CD4-positive, alpha-beta T cell treated with Interleukin-10 for 1 hour (primary cell): ENCODE measurements around the gene PPFIA1.
"Not testable (repeated sequence)": the region's sequence is repeated elsewhere in the genome, so short reads cannot be mapped to it uniquely, and the experiment has no call there.

Source experiments
- DNase-seq: peaks from one replicate; pipeline ENCODE4 v3.0.0-alpha.2; 2020

The PPFIA1 gene

DNA sequence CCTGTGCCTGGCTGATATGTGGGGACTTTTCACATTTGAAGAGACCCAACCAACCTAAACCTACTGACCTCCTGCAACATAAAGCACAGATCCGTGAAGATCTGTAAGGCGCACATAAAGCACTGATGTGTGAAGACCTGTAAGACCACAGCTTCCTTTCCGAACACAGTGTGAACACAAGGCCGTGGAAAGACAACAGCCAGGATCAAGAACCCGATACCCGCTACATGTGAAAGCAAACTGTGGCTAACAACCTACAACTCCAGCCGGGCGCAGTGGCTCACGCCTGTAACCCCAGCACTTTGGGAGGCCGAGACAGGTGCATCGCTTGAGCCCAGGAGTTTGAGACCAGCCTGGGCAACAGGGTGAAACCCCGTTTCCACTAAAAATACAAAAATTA lies 17.6 kb upstream of the PPFIA1 start:
- no peak for DNase-seq

DNA sequence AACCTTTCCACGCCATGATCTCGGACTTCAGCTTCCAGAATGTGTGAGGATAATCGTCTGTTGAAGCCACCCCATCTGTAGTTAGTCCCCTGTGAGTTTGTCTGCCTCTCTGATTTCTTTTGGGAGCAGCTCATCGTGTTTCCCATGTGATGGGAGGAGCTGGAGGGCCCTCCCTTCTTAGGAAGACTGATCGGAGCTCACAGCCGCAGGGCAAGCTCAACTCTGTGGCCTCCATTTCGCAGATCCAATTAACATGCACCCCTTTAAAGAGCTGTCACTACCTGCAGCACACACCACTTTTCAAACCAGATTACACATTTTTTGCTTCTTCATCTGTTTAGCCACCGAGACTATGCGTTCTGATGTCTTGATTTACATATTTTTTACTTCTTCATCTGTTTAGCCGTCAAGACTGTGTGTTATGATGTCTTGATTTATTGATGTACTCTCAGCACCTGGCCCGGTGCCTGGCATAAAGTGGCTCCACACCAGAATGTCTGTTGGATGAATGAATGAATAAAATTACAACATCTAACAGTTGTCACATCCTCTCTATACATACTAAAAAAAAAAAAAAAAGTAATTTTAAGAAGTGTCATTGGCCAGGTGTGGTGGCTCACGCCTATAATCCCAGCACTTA lies 14.9 kb upstream of the PPFIA1 start:
- no peak for DNase-seq

DNA sequence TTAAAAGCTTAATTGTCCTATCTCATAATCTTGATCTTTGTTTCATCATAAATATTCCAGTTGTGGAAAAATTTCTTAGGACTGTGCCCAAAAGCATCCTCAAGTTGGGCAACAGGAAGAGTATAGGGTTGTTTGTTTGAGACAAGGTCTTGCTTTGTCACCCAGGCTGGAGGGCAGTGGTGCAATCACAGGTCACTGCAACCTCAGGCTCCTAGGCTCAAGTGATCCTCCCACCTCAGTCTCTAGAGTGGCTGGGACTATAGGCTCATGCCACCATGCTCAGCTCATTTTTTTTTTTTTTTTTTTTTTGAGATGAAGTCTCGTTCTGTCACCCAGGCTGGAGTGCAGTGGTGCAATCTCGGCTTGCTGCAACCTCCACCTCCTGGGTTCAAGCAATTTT lies 11.4 kb upstream of the PPFIA1 start:
- DNase-seq: not testable (repeated sequence)

GRCh38 chr11:70262951-70263350 lies 7.5 kb upstream of the PPFIA1 start:
- DNase-seq: no peak

DNA sequence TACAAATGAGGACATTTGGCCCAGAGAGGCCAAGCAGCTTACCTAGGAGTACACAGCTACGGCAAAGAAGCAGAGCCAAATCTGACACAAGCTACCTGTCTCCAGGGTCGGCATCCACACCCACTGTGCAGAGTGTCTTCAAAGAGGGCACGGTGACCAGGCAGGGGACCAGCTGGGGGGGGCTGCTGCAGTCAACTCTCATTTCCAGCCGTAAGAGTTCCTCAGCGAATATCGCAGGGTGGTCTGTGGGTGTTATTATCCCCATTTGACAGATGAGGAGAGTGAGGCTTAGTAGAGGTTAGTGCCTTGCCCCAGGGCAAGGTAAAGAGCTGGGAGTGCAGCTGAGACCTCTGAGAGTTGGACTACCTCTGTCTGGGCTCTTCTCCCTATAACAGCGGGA lies 7.1 kb upstream of the PPFIA1 start:
- DNase-seq: no peak

DNA sequence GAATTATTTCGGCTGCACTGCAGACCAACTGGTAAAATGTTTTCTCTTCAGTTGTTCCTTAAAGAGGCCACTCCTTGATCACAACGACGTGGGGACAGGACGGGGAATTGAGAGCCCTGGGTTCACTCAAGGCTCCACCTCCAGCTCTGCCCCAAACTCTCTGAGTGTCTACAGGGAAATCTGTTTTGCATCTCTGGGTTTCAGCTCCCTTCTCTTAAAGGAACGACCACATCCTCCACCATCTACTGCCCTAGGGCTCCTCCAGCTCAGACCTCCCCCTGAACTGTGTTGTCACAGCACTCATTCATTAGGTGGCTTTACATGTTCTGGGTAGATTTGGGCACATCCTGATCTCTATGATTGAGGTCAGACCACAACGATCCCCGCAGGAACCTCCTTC lies 5.1 kb upstream of the PPFIA1 start:
- no peak for DNase-seq

- DNase-seq: no peak
Observed at GRCh38 chr11:70267405-70267950, 3.0 kb upstream of the PPFIA1 start.

DNA sequence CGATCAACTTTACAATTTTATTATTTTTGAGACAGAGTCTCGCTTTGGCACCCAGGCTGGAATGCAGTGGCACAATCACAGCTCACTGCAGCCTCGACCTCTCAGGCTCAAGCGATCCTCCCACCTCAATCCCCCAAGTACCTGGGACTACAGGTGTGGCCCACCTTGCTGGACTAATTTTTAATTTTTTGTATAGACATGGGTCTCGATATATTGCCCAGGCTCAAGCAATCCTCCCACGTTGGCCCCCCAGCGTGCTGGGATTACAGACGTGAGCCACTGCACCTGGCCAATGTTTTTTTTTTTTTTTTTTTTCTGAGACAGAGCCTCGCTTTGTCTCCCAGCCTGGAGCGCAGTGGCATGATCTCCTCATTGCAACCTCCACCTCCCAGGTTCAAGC lies 2.0 kb upstream of the PPFIA1 start:
- DNase-seq: no peak

DNA sequence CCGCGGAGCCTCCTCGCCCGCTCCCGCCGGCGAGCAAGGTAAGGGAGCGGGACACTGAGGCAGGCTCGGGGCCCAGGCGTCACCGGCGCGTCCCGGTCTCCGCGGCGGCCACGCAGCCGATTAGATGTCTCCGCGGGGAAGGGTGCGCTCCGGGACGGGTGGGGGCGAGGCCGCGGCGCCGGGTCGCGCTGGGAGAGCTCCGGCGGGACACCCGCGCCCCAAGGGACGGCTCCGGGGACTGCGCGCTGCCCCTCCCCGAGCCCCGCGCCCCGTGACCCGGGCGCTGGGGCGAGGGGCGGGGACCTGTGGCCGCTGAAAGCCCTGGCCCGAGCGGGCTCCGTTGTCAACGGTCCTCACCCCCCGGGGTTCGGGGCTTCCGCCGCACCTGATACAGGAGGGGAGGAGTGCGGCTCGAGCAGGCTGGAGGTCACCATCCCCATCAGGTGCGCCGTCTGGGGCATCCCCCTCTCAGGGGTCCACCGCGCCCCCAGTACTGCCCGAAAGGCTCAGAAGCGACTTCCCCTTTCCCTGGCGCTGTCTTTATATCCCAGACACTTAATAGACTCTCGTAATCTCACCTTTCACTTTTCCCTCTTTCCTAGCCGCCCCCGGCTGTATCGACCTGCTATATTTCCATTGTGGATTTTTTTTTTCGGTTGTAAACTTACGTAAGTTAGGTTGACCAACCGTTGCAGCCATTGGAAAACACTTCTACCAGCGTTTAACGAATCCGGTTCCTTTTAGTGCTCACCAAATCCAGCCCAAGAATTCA lies 573 bp downstream of the PPFIA1 start:
- DNase-seq: peak; percentile 55

GRCh38 chr11:70271649-70271953 lies 1.1 kb downstream of the PPFIA1 start:
- no peak for DNase-seq

DNA sequence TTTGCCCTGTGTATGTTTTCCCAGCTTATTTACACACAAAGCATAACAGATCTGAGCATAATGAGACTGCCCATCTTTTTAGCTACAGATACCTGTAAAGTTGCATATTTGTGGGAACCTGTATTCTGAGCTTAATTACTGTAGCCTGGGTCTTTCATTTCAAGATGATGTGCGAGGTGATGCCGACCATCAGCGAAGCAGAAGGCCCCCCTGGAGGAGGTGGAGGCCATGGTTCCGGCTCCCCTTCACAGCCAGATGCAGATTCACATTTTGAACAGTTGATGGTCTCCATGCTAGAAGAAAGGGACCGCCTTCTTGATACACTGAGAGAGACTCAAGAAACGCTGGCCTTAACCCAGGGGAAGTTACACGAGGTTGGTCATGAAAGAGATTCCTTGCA lies 1.5 kb downstream of the PPFIA1 start:
- DNase-seq: no peak

GRCh38 chr11:70278994-70279393 lies 8.5 kb downstream of the PPFIA1 start:
- DNase-seq: no peak

DNA sequence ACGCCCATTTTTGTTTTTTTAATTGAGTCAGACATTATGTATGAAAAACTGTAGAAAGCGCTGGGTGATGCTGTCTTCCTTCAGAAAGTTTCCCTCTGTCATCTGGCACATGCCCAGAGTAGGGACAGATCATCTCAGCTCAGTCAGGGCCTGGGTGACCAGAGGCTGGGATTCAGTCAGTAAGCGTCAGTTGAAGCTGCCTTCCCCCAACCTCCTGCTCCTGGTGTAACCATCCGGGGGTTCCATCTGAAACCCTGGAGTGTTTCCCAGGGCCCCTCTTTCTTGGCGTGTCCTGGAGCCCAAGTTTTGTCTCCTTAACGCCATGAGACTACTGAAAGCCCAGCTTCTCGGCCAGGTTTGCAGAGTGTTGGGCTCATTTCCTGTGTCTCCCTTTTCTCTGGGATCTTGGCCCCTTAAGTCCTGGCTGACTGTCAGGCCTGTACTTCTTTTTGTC lies 10.7 kb downstream of the PPFIA1 start:
- no peak for DNase-seq

GRCh38 chr11:70282012-70282411 lies 11.5 kb downstream of the PPFIA1 start:
- no peak for DNase-seq

- DNase-seq: no peak
Observed at GRCh38 chr11:70288721-70289120, 18.2 kb downstream of the PPFIA1 start.

DNA sequence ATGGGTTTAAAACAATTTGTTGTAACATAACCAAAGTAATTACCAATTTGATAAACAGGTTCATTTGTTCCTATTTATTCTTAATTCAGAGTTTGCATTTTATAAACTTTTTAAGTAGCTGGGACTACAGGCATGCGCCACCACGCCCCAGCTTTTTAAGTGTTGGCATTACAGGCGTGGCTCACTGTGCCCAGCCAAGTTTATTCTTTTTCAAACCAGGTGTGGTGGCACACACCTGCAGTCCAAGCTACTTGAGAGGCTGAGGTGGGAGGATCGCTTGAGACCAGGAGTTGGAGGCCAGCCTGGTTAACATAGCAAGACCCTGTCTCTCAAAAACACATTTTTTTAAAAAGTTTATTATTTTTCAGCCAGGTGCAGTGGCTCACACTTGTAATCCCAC lies 19.1 kb downstream of the PPFIA1 start:
- no peak for DNase-seq

- no peak for DNase-seq
Observed at GRCh38 chr11:70290361-70291065, 20.0 kb downstream of the PPFIA1 start.

DNA sequence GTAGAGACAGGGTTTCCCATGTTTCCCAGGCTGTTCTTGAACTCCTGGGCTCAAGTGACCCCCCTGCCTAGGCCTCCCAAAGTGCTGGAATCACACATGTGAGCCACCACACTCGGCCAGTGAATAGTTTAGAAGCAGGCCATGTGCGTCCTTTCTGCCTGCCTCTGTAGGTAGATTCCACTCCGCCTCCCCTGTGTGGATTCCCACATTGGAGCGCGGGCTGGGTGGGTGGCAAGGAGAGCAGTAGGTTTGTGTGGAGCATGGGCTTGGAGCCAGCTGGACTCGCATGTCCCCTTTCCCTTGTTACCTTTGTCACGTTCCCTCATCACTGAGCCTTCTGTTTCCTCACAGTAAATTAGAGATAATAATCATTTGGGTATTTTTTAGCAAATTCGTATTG lies 21.7 kb downstream of the PPFIA1 start:
- DNase-seq: no peak

GRCh38 chr11:70292863-70293262 lies 22.4 kb downstream of the PPFIA1 start:
- no peak for DNase-seq

DNA sequence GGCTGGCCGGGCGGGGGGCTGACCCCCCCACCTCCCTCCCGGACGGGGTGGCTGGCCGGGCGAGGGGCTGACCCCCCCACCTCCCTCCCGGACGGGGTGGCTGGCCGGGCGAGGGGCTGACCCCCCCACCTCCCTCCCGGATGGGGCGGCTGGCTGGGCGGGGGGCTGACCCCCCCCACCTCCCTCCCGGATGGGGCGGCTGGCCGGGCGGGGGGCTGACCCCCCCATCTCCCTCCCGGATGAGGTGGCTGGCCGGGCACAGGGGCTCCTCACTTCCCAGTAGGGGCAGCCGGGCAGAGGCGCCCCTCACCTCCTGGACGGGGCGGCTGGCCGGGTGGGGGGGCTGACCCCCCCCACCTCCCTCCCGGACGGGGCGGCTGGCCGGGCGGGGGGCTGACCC lies 24.7 kb downstream of the PPFIA1 start:
- DNase-seq: not testable (repeated sequence)

DNA sequence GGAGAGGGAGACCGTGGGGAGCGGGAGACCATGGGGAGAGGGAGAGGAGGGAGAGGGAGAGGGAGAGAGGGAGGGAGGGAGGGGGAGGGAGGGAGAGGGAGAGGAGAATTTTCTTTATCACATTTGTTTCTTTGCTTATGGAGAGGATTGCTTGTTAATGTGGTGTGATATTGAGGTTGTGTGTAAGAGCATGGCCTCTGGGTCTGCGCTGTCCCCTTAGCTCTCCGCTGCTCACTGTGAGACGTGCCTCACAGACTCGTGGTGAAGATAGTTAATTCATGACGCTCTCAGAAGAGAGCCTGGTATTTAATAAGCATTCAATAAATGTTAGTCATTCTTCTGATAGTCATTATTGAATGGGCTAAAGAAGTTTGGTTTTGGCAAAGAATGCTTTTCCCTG lies 26.2 kb downstream of the PPFIA1 start:
- DNase-seq: no peak

- DNase-seq: no peak
Observed at GRCh38 chr11:70297341-70297740, 26.9 kb downstream of the PPFIA1 start.

GRCh38 chr11:70298243-70298915 lies 27.9 kb downstream of the PPFIA1 start:
- DNase-seq: no peak
